Heart right ventricle (tissue), 16 donors: Measurements from ENCODE around the gene GPR78. TPM values are rescaled to one million over a fixed set of nuclear protein-coding genes. Genes with fewer than 3 reads are reported as not detected.

ENCODE experiments used
- ATAC-seq, 8 donors: fragments of 200-7000 bp; cut with Tn5 transposase; one replicate each; pipeline ENCODE4 v1.9.1; 2020; ENCODE audit warnings: mild to moderate bottlenecking in 8 of 8, moderate library complexity in 8 of 8, moderate number of reproducible peaks in 1 of 8
- DNase-seq, 2 donors: peaks; one replicate each; pipeline ENCODE4 v3.0.0-alpha.2; 2020
- H3K27ac ChIP-seq, 10 donors: fragments of 200-600 bp; sonication (generic) in 2 of 10; one replicate each; pipeline versions ENCODE4 v1.5.0 to v1.8.0; 2020 to 2022; ENCODE audit warnings: mild to moderate bottlenecking in 3 of 10
- H3K27me3 ChIP-seq, 7 donors: fragments of 200-600 bp; one replicate each; pipeline ENCODE4 v1.8.0; 2021 to 2022; ENCODE audit warnings: mild to moderate bottlenecking in 2 of 7
- H3K36me3 ChIP-seq, 9 donors: fragments of 200-600 bp; sonication (generic) in 1 of 9; one replicate each; pipeline versions ENCODE4 v1.5.0 to v1.8.0; 2020 to 2022; ENCODE audit warnings: mild to moderate bottlenecking in 2 of 9
- H3K4me1 ChIP-seq, 9 donors: fragments of 200-600 bp; sonication (generic) in 1 of 9; one replicate each; pipeline versions ENCODE4 v1.5.0 to v1.8.0; 2020 to 2022; ENCODE audit warnings: mild to moderate bottlenecking in 4 of 9
- H3K4me3 ChIP-seq, 10 donors: fragments of 200-600 bp; sonication (generic) in 2 of 10; one replicate each; pipeline versions ENCODE4 v1.5.0 to v1.8.0; 2020 to 2022; ENCODE audit warnings: mild to moderate bottlenecking in 7 of 10, moderate library complexity in 2 of 10
- H3K9me3 ChIP-seq, 11 donors: fragments of 200-600 bp in 10 of 11; sonication (generic) in 2 of 11; one replicate each; pipeline versions ENCODE4 v1.5.0 to v1.8.0; 2013 to 2022; ENCODE audit warnings: mild to moderate bottlenecking in 2 of 11, control low read depth in 1 of 11, moderate library complexity in 1 of 11
- WGBS, 2 donors: extraction: QIAGEN DNeasy Blood & Tissue Kit; methylation state at CpG; one replicate each; pipeline ENCODE4 v1.1.7; 2013; ENCODE audit warnings: inconsistent platforms in 1 of 2; 5-methylcytosine and 5-hydroxymethylcytosine counted together
- intact Hi-C, 10 donors: fragments of 100-400 bp; cut with DNase I; formaldehyde crosslinking; loops; one replicate each; pipeline versions ENCODE4 v1.11.1 to v1.14.2; 2022
- polyA plus RNA-seq, 2 donors: library from polyadenylated mRNA; stranded (reverse); fragments of 200-250 nt; gene quantifications; one replicate each; pipeline ENCODE4 v1.2.3, GENCODE V29; 2013
- total RNA-seq, 10 donors: library from RNA; stranded (reverse); fragmentation: NEBNext Ultra II Directional in 3 of 10; extraction: Animal tissue kit (Norgen Biotek cat#: 25700) in 3 of 10; gene quantifications; one replicate each; pipeline versions ENCODE4 v1.2.1 to v1.2.4, GENCODE V29; 2021 to 2023
- TF ChIP-seq, protein P1 (sequence below), 9 donors: fragments of 200-600 bp; sonication (generic) in 2 of 9; IDR thresholded peaks; one replicate each; pipeline versions ENCODE4 v1.5.0 to v1.8.0; 2021 to 2022; ENCODE audit warnings: antibody characterized with exemption in 9 of 9, mild to moderate bottlenecking in 5 of 9, moderate library complexity in 1 of 9
- donor health status: Arrhythmogenic right ventricular cardiomyopathy.
- donor health status: ischemic (EF 13 %, LVEDD 7.1; RV severe dilation, severe dysfunction).
- donor health status: healthy with polysubstance abuse.
- donor health status: DM: no; HTN: yes; CAD: no.
- donor health status: DM: no; HTN: no; CAD: no.
- donor health status: ischemic (EF 25% LVEDD 6.9; RV normal size, moderate dysfunction).
- donor health status: ischemic (EF 25% LVEDD 5.7; RV mildly dilated, moderate dysfunction).
- donor health status: healthy.
- donor health status: DM: yes; HTN: yes; CAD: no.
- donor health status: Ischemic cardiomyopathy.
- donor health status: ischemic (EF 35%, LVEDD 5.7; RV mildly dilated, moderate dysfunction).
- donor health status: nonischemic (EF 11% LVEDD 7.7; RV severe dilation, severe dysfunction).
- donor health status: DM: yes; HTN: yes; CAD: no.
- donor health status: PGD.
- donor health status: ischemic (EF 29% LVEDD 5.4; RV normal size, mild dysfunction).
- donor health status: nonischemic (EF 23%, LVEDD 6.1; RV moderate dilation, normal function).

GPR78 gene
- total and polyA plus RNA-seq, 12 donors, result 0.01 to 0.12 TPM; not detected in 10

DNA sequence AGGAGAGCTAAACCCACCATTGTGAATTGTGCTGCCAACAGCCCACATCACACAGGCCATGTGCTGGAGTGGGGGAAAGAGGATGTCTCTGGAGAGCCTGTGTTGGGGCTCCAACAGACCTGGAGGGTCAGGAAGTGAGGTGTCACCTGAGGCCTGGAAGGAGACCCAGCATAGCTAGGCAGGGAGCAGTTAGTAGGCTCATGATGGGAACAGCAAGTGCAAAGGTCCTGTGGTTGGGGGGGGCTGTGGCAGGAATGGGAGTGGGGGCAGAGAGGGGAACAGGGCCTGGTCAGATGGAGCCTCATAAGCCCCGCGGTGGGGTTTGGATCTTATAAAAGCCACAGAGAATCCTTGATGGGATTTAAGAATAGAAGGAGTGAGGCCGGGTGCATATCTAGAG lies 35.9 kb upstream of the GPR78 start:
- WGBS, 2 donors, result 86 to 90% methylated on average over 3 of the region's 3 CpGs
- H3K4me1 ChIP-seq, result no peaks in the 10 kb centered on the region
- no peak overlapping the region for H3K4me3 ChIP-seq
- peaks cover 0 to 8% (median 3%) of the 10 kb centered on the region in 7 donors for H3K27me3 ChIP-seq
- ATAC-seq (no peak), DNase-seq (no peak)
- H3K27ac ChIP-seq, result no peak overlapping the region
- intact Hi-C loops, result no loop called here
- no peaks in the 10 kb centered on the region for H3K9me3 ChIP-seq
- H3K36me3 ChIP-seq, result no peaks in the 10 kb centered on the region
- TF ChIP-seq, protein P1, sequence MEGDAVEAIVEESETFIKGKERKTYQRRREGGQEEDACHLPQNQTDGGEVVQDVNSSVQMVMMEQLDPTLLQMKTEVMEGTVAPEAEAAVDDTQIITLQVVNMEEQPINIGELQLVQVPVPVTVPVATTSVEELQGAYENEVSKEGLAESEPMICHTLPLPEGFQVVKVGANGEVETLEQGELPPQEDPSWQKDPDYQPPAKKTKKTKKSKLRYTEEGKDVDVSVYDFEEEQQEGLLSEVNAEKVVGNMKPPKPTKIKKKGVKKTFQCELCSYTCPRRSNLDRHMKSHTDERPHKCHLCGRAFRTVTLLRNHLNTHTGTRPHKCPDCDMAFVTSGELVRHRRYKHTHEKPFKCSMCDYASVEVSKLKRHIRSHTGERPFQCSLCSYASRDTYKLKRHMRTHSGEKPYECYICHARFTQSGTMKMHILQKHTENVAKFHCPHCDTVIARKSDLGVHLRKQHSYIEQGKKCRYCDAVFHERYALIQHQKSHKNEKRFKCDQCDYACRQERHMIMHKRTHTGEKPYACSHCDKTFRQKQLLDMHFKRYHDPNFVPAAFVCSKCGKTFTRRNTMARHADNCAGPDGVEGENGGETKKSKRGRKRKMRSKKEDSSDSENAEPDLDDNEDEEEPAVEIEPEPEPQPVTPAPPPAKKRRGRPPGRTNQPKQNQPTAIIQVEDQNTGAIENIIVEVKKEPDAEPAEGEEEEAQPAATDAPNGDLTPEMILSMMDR (IDR thresholded peaks at IDR 0.05), result no peak

GRCh38 chr4:8544741-8545438 lies 35.3 kb upstream of the GPR78 start:
- no peaks in the 10 kb centered on the region for H3K9me3 ChIP-seq
- intact Hi-C loops, result no loop called here
- DNase-seq, result no peak
- peaks cover 0 to 8% (median 3%) of the 10 kb centered on the region in 7 donors for H3K27me3 ChIP-seq
- H3K4me3 ChIP-seq, result no peak overlapping the region
- no peaks in the 10 kb centered on the region for H3K4me1 ChIP-seq
- TF ChIP-seq, protein P1 (IDR thresholded peaks at IDR 0.05), result no peak
- WGBS, 2 donors, result 61 to 68% methylated on average over 32 of the region's 32 CpGs
- peak in 2 of 8 donors; percentile 25 to 29 for ATAC-seq
- H3K36me3 ChIP-seq, result no peaks in the 10 kb centered on the region
- no peak overlapping the region for H3K27ac ChIP-seq

- no peaks in the 10 kb centered on the region for H3K4me1 ChIP-seq
- no peaks in the 10 kb centered on the region for H3K36me3 ChIP-seq
- intact Hi-C loops, result no loop called here
- TF ChIP-seq, protein P1 (IDR thresholded peaks at IDR 0.05), result no peak
- H3K27ac ChIP-seq, result no peak overlapping the region
- no peaks in the 10 kb centered on the region for H3K9me3 ChIP-seq
- ATAC-seq, result no peak
- no peak for DNase-seq
- H3K27me3 ChIP-seq, result peaks cover 0 to 8% (median 3%) of the 10 kb centered on the region in 7 donors
- no peak overlapping the region for H3K4me3 ChIP-seq
- 50 to 81% methylated on average over 9 of the region's 9 CpGs for WGBS, 2 donors
Measured at GRCh38 chr4:8545439-8545765, 34.8 kb upstream of the GPR78 start.

DNA sequence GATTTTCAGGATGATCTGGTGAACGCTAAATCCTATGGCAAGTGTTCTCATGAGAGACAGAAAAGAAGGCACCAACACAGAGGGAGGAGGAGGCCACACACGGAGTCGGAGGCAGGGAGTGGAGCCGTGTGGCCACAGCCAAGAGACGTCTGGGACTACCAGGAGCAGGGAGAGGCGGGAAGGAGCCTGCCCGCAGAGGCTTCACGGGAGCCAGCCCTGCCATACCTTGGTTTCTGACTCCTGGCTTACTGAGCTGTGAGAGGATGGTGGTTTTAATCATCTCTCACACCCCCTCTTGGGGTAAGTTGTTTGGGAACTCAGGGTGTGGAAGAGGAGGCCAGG lies 33.5 kb upstream of the GPR78 start:
- ATAC-seq, result no peak
- 69 to 77% methylated on average over 8 of the region's 8 CpGs for WGBS, 2 donors

More for the DNA sequence above, 33.5 kb upstream of the GPR78 start:
- Histone ChIP-seq H3K4me1 (no peaks in the 10 kb centered on the region), H3K27ac (no peak overlapping the region), H3K27me3 (peaks cover 0 to 8% (median 3%) of the 10 kb centered on the region in 7 donors), H3K4me3 (no peak overlapping the region), H3K36me3 (no peaks in the 10 kb centered on the region), H3K9me3 (peaks cover 0 to 4% (median 0%) of the 10 kb centered on the region in 11 donors)
- intact Hi-C loops, result no loop called here
- no peak for DNase-seq
- TF ChIP-seq, protein P1 (IDR thresholded peaks at IDR 0.05), result no peak
